Prostate gland (tissue), 2 donors: Measurements from ENCODE around the gene APOA4. TPM values are rescaled to one million over a fixed set of nuclear protein-coding genes. Genes with fewer than 3 reads are reported as not detected.

Experiments used
- DNase-seq: peaks from one replicate; pipeline ENCODE4 v3.0.0-alpha.2; 2019; ENCODE audit warnings: low spot score
- H3K27ac ChIP-seq, 2 donors: fragments of 200-600 bp; sonication (generic); 2 replicates each; pipeline ENCODE4 v1.5.1; 2017 to 2019
- H3K27me3 ChIP-seq: fragments of 200-600 bp; sonication (generic); replicated peaks from 2 replicates; pipeline ENCODE4 v1.5.1; 2019; ENCODE audit not compliant: insufficient read depth
- H3K36me3 ChIP-seq, 2 donors: fragments of 200-600 bp; sonication (generic); 1 replicate in 1 of 2; 2 replicates in 1 of 2; pipeline versions ENCODE4 v1.5.1 to v1.8.1; 2017 to 2019
- H3K4me1 ChIP-seq: fragments of 200-600 bp; sonication (generic); replicated peaks from 2 replicates; pipeline ENCODE4 v1.5.1; 2019
- H3K4me3 ChIP-seq, 2 donors: fragments of 200-600 bp; sonication (generic); 2 replicates each; pipeline ENCODE4 v1.5.1; 2017 to 2019
- H3K9me3 ChIP-seq: fragments of 200-600 bp; sonication (generic); 2 replicates; pipeline ENCODE4 v1.5.1; 2017
- CTCF ChIP-seq, 4 experiments: fragments of 200-600 bp in 2 of 4; fragments of 450-650 bp in 2 of 4; sonication (generic) in 2 of 4; IDR thresholded peaks; 1 replicate in 3 of 4; 2 replicates in 1 of 4; pipeline ENCODE4 v1.5.1; 2016 to 2019; ENCODE audit warnings: antibody characterized with exemption in 4 of 4, mild to moderate bottlenecking in 2 of 4, moderate library complexity in 2 of 4
- POLR2A ChIP-seq: fragments of 450-650 bp; IDR thresholded peaks from one replicate; pipeline ENCODE4 v1.6.1; 2016; ENCODE audit warnings: antibody characterized with exemption, mild to moderate bottlenecking
- POLR2AphosphoS5 ChIP-seq: sonication (generic); formaldehyde crosslinking; IDR thresholded peaks from one replicate; pipeline ENCODE4 v1.6.1; 2017; ENCODE audit warnings: antibody characterized with exemption
- WGBS: methylation state at CpG from one replicate; pipeline ENCODE4 v1.1.5; 2018; 5-methylcytosine and 5-hydroxymethylcytosine counted together
- intact Hi-C: fragments of 100-400 bp; cut with DNase I; formaldehyde crosslinking; loops from one replicate; pipeline ENCODE4 v1.14.2; 2022
- total RNA-seq, 2 donors: library from RNA; depleted of rRNA; stranded (reverse); fragments of >200 nt; gene quantifications; one replicate each; pipeline ENCODE4 v1.1.0, GENCODE V29; 2016

The APOA4 gene
- total RNA-seq, 2 donors from 2014 or later: not detected

- H3K4me1 ChIP-seq: peaks cover 14% of the 10 kb centered on the region
- no peak overlapping the region for H3K4me3 ChIP-seq
- no peaks in the 10 kb centered on the region for H3K9me3 ChIP-seq
- H3K27me3 ChIP-seq: no peaks in the 10 kb centered on the region
- 30% methylated on average over 5 of the region's 5 CpGs for WGBS
- peak overlapping the region; percentile 21 to 57 for H3K27ac ChIP-seq
- peak; percentile 64 for DNase-seq
- intact Hi-C loops: no loop called here
- TF ChIP-seq CTCF (IDR thresholded peaks at IDR 0.05) (peak in 1 of 4 experiments; percentile 2), POLR2AphosphoS5 (peak; percentile 93), POLR2A (no peak)
- no peaks in the 10 kb centered on the region for H3K36me3 ChIP-seq
Measured at GRCh38 chr11:116852261-116853031, 29.3 kb upstream of the APOA4 start.

- no peak for DNase-seq
- Histone ChIP-seq H3K9me3 (no peaks in the 10 kb centered on the region), H3K36me3 (no peaks in the 10 kb centered on the region), H3K27me3 (no peaks in the 10 kb centered on the region), H3K27ac (peak overlapping the region in 1 of 2 donors; percentile 57), H3K4me3 (no peak overlapping the region), H3K4me1 (peaks cover 14% of the 10 kb centered on the region)
- 80% methylated on average over 7 of the region's 7 CpGs for WGBS
- no peak for TF ChIP-seq POLR2AphosphoS5
- no peak for TF ChIP-seq CTCF (IDR thresholded peaks at IDR 0.05)
- TF ChIP-seq POLR2A: no peak
- intact Hi-C loops: no loop called here
Measured at GRCh38 chr11:116851626-116852025, 28.5 kb upstream of the APOA4 start.

GRCh38 chr11:116849486-116849885 is 26.4 kb upstream of the APOA4 start:
- H3K36me3 ChIP-seq: no peaks in the 10 kb centered on the region

GRCh38 chr11:116849060-116849459 is 26.0 kb upstream of the APOA4 start:
- 96% methylated on average over 12 of the region's 12 CpGs for WGBS
- Histone ChIP-seq H3K9me3 (no peaks in the 10 kb centered on the region), H3K4me1 (peaks cover 14% of the 10 kb centered on the region), H3K27me3 (no peaks in the 10 kb centered on the region), H3K36me3 (no peaks in the 10 kb centered on the region), H3K4me3 (no peak overlapping the region), H3K27ac (no peak overlapping the region)
- intact Hi-C loops: no loop called here
- DNase-seq: no peak
- TF ChIP-seq POLR2A (no peak), CTCF (IDR thresholded peaks at IDR 0.05) (no peak), POLR2AphosphoS5 (no peak)

More at GRCh38 chr11:116849486-116849885, 26.4 kb upstream of the APOA4 start:
- TF ChIP-seq POLR2AphosphoS5 (no peak), POLR2A (no peak), CTCF (IDR thresholded peaks at IDR 0.05) (no peak)
- H3K27ac ChIP-seq: no peak overlapping the region
- intact Hi-C loops: no loop called here
- H3K4me3 ChIP-seq: no peak overlapping the region
- peaks cover 14% of the 10 kb centered on the region for H3K4me1 ChIP-seq
- H3K27me3 ChIP-seq: no peaks in the 10 kb centered on the region
- 89% methylated on average over 6 of the region's 6 CpGs for WGBS
- H3K9me3 ChIP-seq: no peaks in the 10 kb centered on the region
- no peak for DNase-seq

- no peaks in the 10 kb centered on the region for H3K36me3 ChIP-seq
- intact Hi-C loops: no loop called here
- no peaks in the 10 kb centered on the region for H3K9me3 ChIP-seq
- TF ChIP-seq CTCF (IDR thresholded peaks at IDR 0.05): no peak
- TF ChIP-seq POLR2A: no peak
- H3K4me3 ChIP-seq: no peak overlapping the region
- WGBS: 98% methylated on average over 4 of the region's 4 CpGs
- no peaks in the 10 kb centered on the region for H3K27me3 ChIP-seq
- H3K4me1 ChIP-seq: peaks cover 6% of the 10 kb centered on the region
- H3K27ac ChIP-seq: no peak overlapping the region
- no peak for DNase-seq
Measured at GRCh38 chr11:116847612-116848011, 24.5 kb upstream of the APOA4 start.
